Loucy (cell line): ENCODE measurements around the gene PPP6C.

ENCODE experiments used
- CTCF ChIP-seq: fragments of 200-600 bp; sonication (generic); conservative IDR thresholded peaks from 2 replicates; pipeline ENCODE4 v1.5.1; 2014; ENCODE audit warnings: mild to moderate bottlenecking, antibody characterized with exemption, low read length
- EZH2phosphoT487 ChIP-seq: fragments of 200-600 bp; IDR thresholded peaks from 2 replicates; pipeline ENCODE4 v1.6.1; 2018; ENCODE audit warnings: antibody characterized with exemption, mild to moderate bottlenecking, moderate library complexity, borderline replicate concordance

- TF ChIP-seq CTCF: no peak
- no peak for TF ChIP-seq EZH2phosphoT487
Observed at GRCh38 chr9:125233678-125234077, 44.1 kb upstream of the PPP6C start.
